NCI-H2081 treated with DMSO at 0.1 percent for 48 hours (cell line): ENCODE results near the gene DSCAM.

Experiments
- DNase-seq: peaks from one replicate; lab custom pipeline; 2025; lab: John Stamatoyannopoulos, UW

DSCAM gene

DNA sequence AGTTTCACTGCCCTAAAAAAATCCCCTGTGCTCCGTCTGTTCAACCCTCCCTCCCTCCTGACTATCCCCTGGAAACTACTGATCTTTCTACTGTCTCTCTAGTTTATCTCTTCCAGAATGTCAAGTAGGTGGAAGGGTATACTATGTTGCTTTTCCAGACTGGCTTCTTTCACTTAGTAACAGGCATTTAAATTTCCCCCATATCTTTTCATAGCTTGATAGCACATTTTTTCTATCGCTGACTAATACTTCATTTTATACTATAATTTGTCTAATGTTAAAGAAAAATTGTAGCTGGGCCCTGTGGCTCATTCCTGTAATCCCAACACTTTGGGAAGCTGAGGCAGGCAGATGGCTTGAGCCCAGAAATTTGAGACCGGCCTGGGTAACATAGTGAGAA lies 142.8 kb downstream of the DSCAM start:
- no peak for DNase-seq

DNA sequence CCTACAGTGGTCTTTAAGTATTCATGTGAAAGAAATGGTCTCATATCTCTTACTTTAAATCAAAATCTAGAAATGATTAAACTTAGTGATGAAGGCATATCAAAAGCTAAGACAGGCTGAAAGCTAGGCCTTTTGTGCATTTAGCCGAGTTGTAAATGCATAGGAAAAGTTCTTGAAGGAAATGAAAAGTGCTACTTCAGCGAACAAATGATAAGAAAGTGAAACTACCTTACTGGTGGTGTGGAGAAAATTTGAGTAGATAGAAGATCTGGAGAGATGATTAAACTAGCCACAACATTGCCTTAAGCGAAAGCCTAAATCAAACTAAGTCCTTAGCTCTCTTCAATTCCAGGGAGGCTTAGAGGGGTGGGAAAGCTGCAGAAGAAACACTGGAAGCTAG lies 147.6 kb downstream of the DSCAM start:
- no peak for DNase-seq

DNA sequence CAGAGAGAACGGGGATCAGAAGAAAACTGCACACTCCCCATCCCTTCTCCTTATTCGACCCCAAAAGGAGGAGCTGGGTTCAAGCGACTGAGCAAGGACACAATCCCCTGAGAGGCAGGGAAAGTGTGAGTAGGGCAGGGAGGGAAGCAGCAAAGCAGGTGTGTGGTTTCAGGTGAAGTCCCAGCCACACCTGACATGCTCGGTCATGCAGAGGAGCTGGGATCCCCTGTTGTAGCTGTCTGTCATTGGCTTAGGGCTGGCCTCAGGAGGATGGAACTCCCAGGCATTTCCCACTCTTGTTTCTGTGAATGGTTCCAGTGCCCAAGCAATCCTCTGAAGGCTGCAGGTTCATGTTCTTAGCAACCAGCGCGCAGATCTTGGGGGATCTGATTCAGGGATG lies 150.7 kb downstream of the DSCAM start:
- DNase-seq: no peak

GRCh38 chr21:40689840-40690360 lies 157.1 kb downstream of the DSCAM start:
- DNase-seq: no peak

GRCh38 chr21:40689217-40689616 lies 157.7 kb downstream of the DSCAM start:
- no peak for DNase-seq

GRCh38 chr21:40688106-40688864 lies 158.7 kb downstream of the DSCAM start:
- DNase-seq: no peak

DNA sequence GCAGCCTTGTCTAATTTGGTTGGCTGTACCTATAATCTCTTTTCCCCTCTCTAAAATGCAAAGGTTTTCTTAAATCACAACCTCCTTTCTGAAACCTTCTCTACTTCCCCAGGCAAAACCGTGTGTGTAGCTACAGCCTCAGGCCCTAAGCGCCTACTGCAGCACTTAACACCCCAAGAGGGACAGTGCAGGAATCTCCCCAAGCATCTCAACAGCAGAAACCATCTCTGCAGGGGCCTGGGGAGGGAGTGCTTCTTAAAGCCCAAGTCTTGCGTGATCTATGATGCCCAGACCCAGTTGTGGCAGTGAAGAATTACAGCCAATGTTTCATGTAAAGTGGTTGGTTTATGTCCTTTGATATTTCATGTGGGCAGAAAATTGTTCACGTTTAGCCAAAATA lies 159.3 kb downstream of the DSCAM start:
- DNase-seq: no peak

DNA sequence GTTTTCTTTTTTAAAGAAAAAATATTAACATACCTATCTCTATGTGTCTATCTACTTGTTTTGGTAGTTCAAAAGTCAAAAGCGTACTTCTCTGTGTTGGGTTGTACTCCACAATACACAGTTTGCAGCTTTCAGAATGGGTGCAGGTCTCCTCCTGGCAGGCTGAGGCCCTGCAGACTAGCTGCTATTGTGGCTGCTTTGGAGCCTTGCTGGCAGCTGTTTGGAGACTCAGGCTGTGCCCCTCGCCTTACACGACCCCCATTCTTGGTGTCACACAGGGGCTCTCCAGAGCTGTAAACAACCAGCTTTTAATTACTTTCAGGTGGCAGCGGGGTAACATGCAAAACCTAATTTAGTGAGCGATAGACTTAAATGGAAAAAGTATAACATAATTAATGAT lies 160.4 kb downstream of the DSCAM start:
- no peak for DNase-seq

DNA sequence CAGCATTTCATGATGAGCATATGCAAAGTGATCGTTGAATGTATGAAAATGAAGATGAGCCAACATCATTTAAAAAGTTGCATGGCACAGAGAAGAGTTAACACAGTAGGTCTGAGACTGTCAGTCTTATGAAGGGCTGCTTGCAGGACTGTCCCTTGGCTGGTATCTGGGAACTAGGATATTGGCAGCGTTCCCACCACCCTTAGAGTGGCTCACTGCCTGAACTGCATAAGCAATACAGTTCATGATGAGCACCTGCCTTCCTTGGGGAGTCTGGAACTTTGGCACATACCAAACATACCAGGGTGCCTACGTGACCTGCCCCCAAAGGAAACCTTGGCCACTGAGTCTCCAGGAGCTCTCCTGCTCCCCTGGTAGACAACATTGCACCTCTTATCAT lies 161.8 kb downstream of the DSCAM start:
- no peak for DNase-seq

- DNase-seq: no peak
Observed at GRCh38 chr21:40684726-40685125, 162.2 kb downstream of the DSCAM start.

- DNase-seq: no peak
Observed at GRCh38 chr21:40683349-40683748, 163.6 kb downstream of the DSCAM start.

GRCh38 chr21:40681164-40681859 lies 165.6 kb downstream of the DSCAM start:
- DNase-seq: peak; percentile 2

DNA sequence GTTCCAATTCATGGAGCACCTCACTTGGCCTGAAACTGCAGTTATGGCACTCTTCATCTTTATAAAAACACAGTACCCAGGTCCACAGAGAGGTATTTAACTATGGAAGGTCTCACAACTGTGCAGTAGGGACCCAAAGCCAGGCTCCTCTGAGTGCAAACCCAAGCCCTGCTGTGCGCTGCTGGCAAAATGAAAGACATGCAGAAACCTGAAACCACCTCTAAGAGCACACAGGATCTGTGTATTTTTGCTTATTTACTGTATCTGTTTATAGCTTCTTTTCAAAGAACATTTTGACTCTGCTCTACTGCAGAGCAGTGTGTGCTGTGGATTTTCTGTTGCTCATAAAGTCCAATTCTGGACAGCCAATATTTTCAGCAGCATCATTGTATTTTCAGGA lies 166.6 kb downstream of the DSCAM start:
- peak; percentile 14 for DNase-seq

GRCh38 chr21:40678681-40679284 lies 168.2 kb downstream of the DSCAM start:
- DNase-seq: no peak

- DNase-seq: no peak
Observed at GRCh38 chr21:40675017-40675416, 171.9 kb downstream of the DSCAM start.

GRCh38 chr21:40672602-40673001 lies 174.4 kb downstream of the DSCAM start:
- DNase-seq: no peak

DNA sequence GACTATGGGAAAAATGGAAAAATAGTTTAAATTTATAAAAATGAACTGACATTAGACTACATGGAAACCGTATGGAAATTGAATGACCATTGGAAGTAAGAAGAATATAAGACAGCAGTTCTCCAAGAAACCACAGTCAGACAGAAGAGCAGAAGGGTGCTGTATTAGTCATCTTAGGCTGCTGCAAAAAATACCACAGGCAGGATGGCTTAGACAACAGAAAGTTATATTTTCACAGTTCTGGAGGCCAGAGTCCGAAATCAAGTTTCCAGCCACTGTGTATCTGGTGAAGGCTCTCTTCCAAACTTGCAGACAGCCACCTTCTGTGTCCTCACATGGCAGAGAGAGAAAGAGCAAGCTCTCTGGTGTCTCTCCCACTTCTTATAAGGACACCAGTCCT lies 175.2 kb downstream of the DSCAM start:
- no peak for DNase-seq

DNA sequence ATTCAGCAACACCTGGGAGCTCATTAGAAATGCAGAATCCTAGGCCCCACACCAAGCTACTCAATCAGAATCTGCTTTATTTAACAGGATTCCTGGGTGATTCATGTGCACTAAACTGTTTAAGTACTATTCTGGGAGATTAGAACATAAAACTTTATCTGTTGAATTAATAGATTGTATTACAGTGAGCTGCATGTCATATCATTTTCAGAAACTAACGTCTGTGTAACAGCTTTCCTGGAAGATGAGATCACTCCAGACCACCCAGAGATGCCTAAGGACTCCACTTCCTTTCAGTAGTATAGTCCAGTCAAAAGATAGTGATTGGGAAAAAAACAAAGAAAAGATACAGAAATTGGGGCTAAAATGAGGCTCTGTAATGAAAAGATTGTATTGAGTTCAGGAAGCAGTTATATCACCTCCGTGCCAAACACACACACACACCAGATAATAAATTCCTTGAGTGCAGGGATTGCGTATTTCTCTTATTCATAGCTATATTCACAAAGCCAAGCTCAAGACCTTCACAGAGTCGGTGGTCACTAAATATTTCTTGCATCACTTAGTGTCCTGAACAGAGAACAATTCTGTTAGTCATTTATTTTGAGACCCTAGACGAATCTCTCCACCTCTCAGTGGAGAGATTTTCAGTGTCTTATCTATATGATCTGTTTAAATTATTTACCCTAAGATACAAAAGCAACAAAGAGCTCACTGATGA lies 178.2 kb downstream of the DSCAM start:
- no peak for DNase-seq

- DNase-seq: no peak
Observed at GRCh38 chr21:40667967-40668366, 179.0 kb downstream of the DSCAM start.

GRCh38 chr21:40662889-40663288 lies 184.1 kb downstream of the DSCAM start:
- no peak for DNase-seq

DNA sequence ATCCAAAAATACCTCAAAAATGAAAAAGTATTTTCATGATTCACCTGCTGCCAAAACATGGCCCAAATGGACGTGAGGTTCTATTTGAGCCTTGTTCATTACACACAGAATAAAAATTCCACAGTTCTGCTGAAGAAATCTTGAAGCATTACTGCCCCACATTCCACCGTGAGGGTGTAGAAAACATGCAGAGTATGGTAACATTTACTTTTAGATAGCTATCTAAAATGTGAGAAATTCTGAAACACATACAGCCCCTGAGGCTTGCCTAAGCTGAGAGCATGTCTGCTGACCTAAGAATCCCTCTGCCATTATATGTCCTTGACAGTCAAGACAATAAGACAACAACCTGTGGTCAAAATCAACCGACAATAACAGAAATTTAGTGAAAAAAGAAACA lies 186.5 kb downstream of the DSCAM start:
- DNase-seq: no peak

GRCh38 chr21:40658311-40658710 lies 188.6 kb downstream of the DSCAM start:
- DNase-seq: no peak
